NCI-H146 treated with DMSO at 0.1 percent for 48 hours (cell line): ENCODE data around the gene HMGN1.
"Not testable (repeated sequence)": the region's sequence is repeated elsewhere in the genome, so short reads cannot be mapped to it uniquely, and the experiment has no call there.

ENCODE experiments used
- DNase-seq: peaks from one replicate; lab custom pipeline; 2025; ENCODE audit not compliant: unreplicated experiment; lab: John Stamatoyannopoulos, UW

Gene HMGN1

GRCh38 chr21:39369896-39370288, 21.0 kb upstream of the HMGN1 start:
- not testable (repeated sequence) for DNase-seq

- no peak for DNase-seq
Observed at GRCh38 chr21:39367783-39368182, 18.9 kb upstream of the HMGN1 start.

- no peak for DNase-seq
Observed at GRCh38 chr21:39366563-39366962, 17.7 kb upstream of the HMGN1 start.

- DNase-seq = no peak
Observed at GRCh38 chr21:39364949-39365348, 16.1 kb upstream of the HMGN1 start.

- no peak for DNase-seq
Observed at GRCh38 chr21:39363607-39364555, 15.0 kb upstream of the HMGN1 start.

- no peak for DNase-seq
Observed at GRCh38 chr21:39362733-39363132, 13.8 kb upstream of the HMGN1 start.

GRCh38 chr21:39359382-39359781, 10.5 kb upstream of the HMGN1 start:
- DNase-seq = no peak

- no peak for DNase-seq
Observed at GRCh38 chr21:39353295-39353694, 4.4 kb upstream of the HMGN1 start.

GRCh38 chr21:39350094-39351005, 1.5 kb upstream of the HMGN1 start:
- no peak for DNase-seq

- DNase-seq = peak; percentile 88
Observed at GRCh38 chr21:39349211-39350093, 564 bp upstream of the HMGN1 start.

- DNase-seq = no peak
Observed at GRCh38 chr21:39348040-39348354, 891 bp downstream of the HMGN1 start.

- no peak for DNase-seq
Observed at GRCh38 chr21:39347537-39347936, 1.4 kb downstream of the HMGN1 start.

- DNase-seq = no peak
Observed at GRCh38 chr21:39346671-39347331, 2.1 kb downstream of the HMGN1 start.

GRCh38 chr21:39346206-39346605, 2.7 kb downstream of the HMGN1 start:
- no peak for DNase-seq

GRCh38 chr21:39345440-39345839, 3.4 kb downstream of the HMGN1 start:
- no peak for DNase-seq

- no peak for DNase-seq
Observed at GRCh38 chr21:39344848-39345247, 4.0 kb downstream of the HMGN1 start.

- DNase-seq = no peak
Observed at GRCh38 chr21:39341249-39341923, 7.5 kb downstream of the HMGN1 start.

GRCh38 chr21:39340687-39341086, 8.2 kb downstream of the HMGN1 start:
- DNase-seq = no peak

- no peak for DNase-seq
Observed at GRCh38 chr21:39339231-39339630, 9.7 kb downstream of the HMGN1 start.

GRCh38 chr21:39336457-39337008, 12.4 kb downstream of the HMGN1 start:
- DNase-seq = no peak
